ENCODE measurements around the gene MTHFD2.

Gene MTHFD2

DNA sequence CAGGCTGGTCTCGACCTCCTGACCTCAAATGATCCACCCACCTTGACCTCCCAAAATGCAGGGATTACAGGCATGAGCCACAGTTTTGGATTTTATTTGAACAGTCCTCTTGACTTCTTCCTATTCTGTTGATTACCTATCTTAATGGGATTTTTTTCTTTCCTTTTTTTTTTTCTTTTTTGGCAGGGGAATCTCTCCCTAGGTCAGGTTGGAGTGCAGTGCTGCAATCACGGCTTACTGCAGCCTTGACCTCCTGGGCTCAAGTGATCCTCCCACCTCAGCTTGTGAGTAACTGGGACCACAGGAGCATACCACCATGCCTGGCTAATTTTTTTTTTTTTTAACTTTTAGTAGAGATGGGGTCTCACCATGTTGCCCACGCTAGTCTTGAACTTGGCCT is 2.8 kb downstream of the MTHFD2 start:
- no peak overlapping the region for H2AK5ac ChIP-seq (ENCODE audit: low read depth, low read length)
- H3K9ac ChIP-seq (ENCODE audit: low read depth, low read length, poor library complexity) = no peak overlapping the region
- peaks cover 2 to 3% of the 10 kb centered on the region in 2 donors for H3K4me1 ChIP-seq (ENCODE audit: control insufficient read depth in 2 of 2, insufficient read depth in 1 of 2, low read depth in 1 of 2, low read length in 2 of 2)
- H3K36me3 ChIP-seq (replicated peaks in 1 of 2; ENCODE audit: control insufficient read depth in 2 of 2, insufficient read depth in 2 of 2, low read length in 2 of 2) = peaks cover 1 to 51% of the 10 kb centered on the region in 2 donors
- H3K4ac ChIP-seq (ENCODE audit: low read length) = no peak overlapping the region
- H3K23ac ChIP-seq (ENCODE audit: low read depth, low read length, poor library complexity) = no peak overlapping the region
- no peak overlapping the region for H2BK120ac ChIP-seq (ENCODE audit: low read depth, low read length)
- no peak overlapping the region for H2AFZ ChIP-seq (ENCODE audit: low read length)
- no peak overlapping the region for H2BK12ac ChIP-seq (ENCODE audit: low read length)
- DNase-seq (ENCODE audit: low spot score) = no peak
- H3K9me3 ChIP-seq (replicated peaks in 1 of 2; ENCODE audit: control insufficient read depth in 2 of 2, insufficient read depth in 1 of 2, low read depth in 1 of 2, low read length in 2 of 2) = no peaks in the 10 kb centered on the region
- H4K8ac ChIP-seq (ENCODE audit: low read depth, low read length) = no peak overlapping the region
- H3K4me3 ChIP-seq (ENCODE audit: low read length in 2 of 2) = no peak overlapping the region
- no peak overlapping the region for H3K27ac ChIP-seq (replicated peaks; ENCODE audit: low read length)
- no peak overlapping the region for H4K91ac ChIP-seq (ENCODE audit: low read depth, low read length, poor library complexity)
- H3K79me1 ChIP-seq (ENCODE audit: low read depth, low read length) = no peaks in the 10 kb centered on the region
- no peaks in the 10 kb centered on the region for H3K27me3 ChIP-seq (ENCODE audit: control insufficient read depth in 3 of 3, insufficient read depth in 3 of 3, low read depth in 1 of 3, low read length in 3 of 3)
- no peak overlapping the region for H2BK15ac ChIP-seq (ENCODE audit: low read length)
- H3K14ac ChIP-seq (ENCODE audit: low read length) = no peak overlapping the region
- WGBS, 2 donors (ENCODE audit: extremely low coverage in 2 of 2, insufficient read length in 2 of 2, insufficient replicate concordance in 1 of 2) = no CpG with 5 or more reads among the region's 3 CpGs
- no peak overlapping the region for H3K18ac ChIP-seq (ENCODE audit: low read length)
- no peak overlapping the region for H3K4me2 ChIP-seq (ENCODE audit: insufficient read depth, low read length, poor library complexity, severe bottlenecking)
- H2BK5ac ChIP-seq (ENCODE audit: low read length) = no peak overlapping the region

DNA sequence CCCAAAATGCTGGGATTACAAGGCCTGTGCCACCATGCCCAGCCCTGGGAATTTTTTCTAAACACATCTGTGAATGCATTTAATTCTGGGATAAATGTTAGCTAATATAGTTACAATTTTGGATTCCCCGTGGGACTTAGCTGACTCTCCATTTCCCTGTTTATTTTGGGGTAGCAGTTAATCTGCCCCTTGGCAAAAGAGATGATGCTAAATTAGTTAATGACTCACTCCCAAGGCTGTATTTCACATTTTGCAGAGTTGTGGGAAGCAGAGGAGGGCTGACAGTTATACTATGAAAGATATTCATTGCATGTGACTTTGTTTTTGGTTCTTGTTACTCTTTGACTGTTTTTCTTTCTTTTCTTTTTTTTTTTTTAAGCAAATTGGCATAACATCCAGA is 3.2 kb downstream of the MTHFD2 start:
- Histone ChIP-seq H2BK5ac (ENCODE audit: low read length) (no peak overlapping the region), H3K9ac (ENCODE audit: low read depth, low read length, poor library complexity) (no peak overlapping the region), H3K79me1 (ENCODE audit: low read depth, low read length) (no peaks in the 10 kb centered on the region), H3K4me2 (ENCODE audit: insufficient read depth, low read length, poor library complexity, severe bottlenecking) (no peak overlapping the region), H3K4me1 (ENCODE audit: control insufficient read depth in 2 of 2, insufficient read depth in 1 of 2, low read depth in 1 of 2, low read length in 2 of 2) (peaks cover 2 to 5% of the 10 kb centered on the region in 2 donors), H3K4ac (ENCODE audit: low read length) (no peak overlapping the region), H2BK120ac (ENCODE audit: low read depth, low read length) (no peak overlapping the region), H4K8ac (ENCODE audit: low read depth, low read length) (no peak overlapping the region), H3K18ac (ENCODE audit: low read length) (no peak overlapping the region), H3K27ac (replicated peaks; ENCODE audit: low read length) (no peak overlapping the region), H3K36me3 (replicated peaks in 1 of 2; ENCODE audit: control insufficient read depth in 2 of 2, insufficient read depth in 2 of 2, low read length in 2 of 2) (peaks cover 1 to 55% of the 10 kb centered on the region in 2 donors), H3K9me3 (replicated peaks in 1 of 2; ENCODE audit: control insufficient read depth in 2 of 2, insufficient read depth in 1 of 2, low read depth in 1 of 2, low read length in 2 of 2) (no peaks in the 10 kb centered on the region), H3K23ac (ENCODE audit: low read depth, low read length, poor library complexity) (no peak overlapping the region), H2BK12ac (ENCODE audit: low read length) (no peak overlapping the region), H2BK15ac (ENCODE audit: low read length) (no peak overlapping the region), H3K27me3 (ENCODE audit: control insufficient read depth in 3 of 3, insufficient read depth in 3 of 3, low read depth in 1 of 3, low read length in 3 of 3) (no peaks in the 10 kb centered on the region), H2AFZ (ENCODE audit: low read length) (no peak overlapping the region), H2AK5ac (ENCODE audit: low read depth, low read length) (no peak overlapping the region), H4K91ac (ENCODE audit: low read depth, low read length, poor library complexity) (no peak overlapping the region), H3K4me3 (ENCODE audit: low read length in 2 of 2) (no peak overlapping the region), H3K14ac (ENCODE audit: low read length) (no peak overlapping the region)
- DNase-seq (ENCODE audit: low spot score) = no peak
- no CpG with 5 or more reads among the region's 1 CpG for WGBS, 2 donors (ENCODE audit: extremely low coverage in 2 of 2, insufficient read length in 2 of 2, insufficient replicate concordance in 1 of 2)

DNA sequence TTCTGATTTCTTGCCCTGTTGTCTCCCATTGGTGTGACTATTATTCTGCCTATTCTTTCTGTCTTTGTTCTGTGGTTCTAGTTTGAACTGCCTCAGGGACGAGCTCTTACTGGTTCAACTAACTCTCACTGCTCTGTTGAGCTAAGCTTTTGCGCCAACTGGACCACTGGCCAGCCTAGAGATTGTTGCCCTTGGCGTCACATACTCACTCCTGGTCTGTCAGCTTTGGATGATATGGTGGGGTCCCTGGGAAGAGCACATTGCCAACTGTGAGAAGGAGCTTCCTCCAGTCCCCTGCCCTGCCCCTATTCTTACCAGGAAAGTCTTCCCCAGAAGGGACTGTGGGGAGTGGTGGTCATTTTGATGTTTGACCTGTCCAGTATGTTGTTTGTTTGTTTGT is 6.0 kb downstream of the MTHFD2 start:
- Histone ChIP-seq H2AK5ac (ENCODE audit: low read depth, low read length) (no peak overlapping the region), H3K79me1 (ENCODE audit: low read depth, low read length) (peaks cover 1% of the 10 kb centered on the region), H3K4ac (ENCODE audit: low read length) (no peak overlapping the region), H3K4me2 (ENCODE audit: insufficient read depth, low read length, poor library complexity, severe bottlenecking) (no peak overlapping the region), H4K91ac (ENCODE audit: low read depth, low read length, poor library complexity) (no peak overlapping the region), H3K9ac (ENCODE audit: low read depth, low read length, poor library complexity) (no peak overlapping the region), H2AFZ (ENCODE audit: low read length) (no peak overlapping the region), H4K8ac (ENCODE audit: low read depth, low read length) (no peak overlapping the region), H3K14ac (ENCODE audit: low read length) (no peak overlapping the region), H3K27me3 (ENCODE audit: control insufficient read depth in 3 of 3, insufficient read depth in 3 of 3, low read depth in 1 of 3, low read length in 3 of 3) (no peaks in the 10 kb centered on the region), H3K4me1 (ENCODE audit: control insufficient read depth in 2 of 2, insufficient read depth in 1 of 2, low read depth in 1 of 2, low read length in 2 of 2) (peaks cover 2 to 3% of the 10 kb centered on the region in 2 donors), H3K9me3 (replicated peaks in 1 of 2; ENCODE audit: control insufficient read depth in 2 of 2, insufficient read depth in 1 of 2, low read depth in 1 of 2, low read length in 2 of 2) (no peaks in the 10 kb centered on the region), H2BK120ac (ENCODE audit: low read depth, low read length) (no peak overlapping the region), H3K27ac (replicated peaks; ENCODE audit: low read length) (no peak overlapping the region), H3K4me3 (ENCODE audit: low read length in 2 of 2) (no peak overlapping the region), H2BK12ac (ENCODE audit: low read length) (no peak overlapping the region), H3K36me3 (replicated peaks in 1 of 2; ENCODE audit: control insufficient read depth in 2 of 2, insufficient read depth in 2 of 2, low read length in 2 of 2) (peaks cover 6 to 82% of the 10 kb centered on the region in 2 donors), H2BK5ac (ENCODE audit: low read length) (no peak overlapping the region), H2BK15ac (ENCODE audit: low read length) (no peak overlapping the region), H3K18ac (ENCODE audit: low read length) (no peak overlapping the region), H3K23ac (ENCODE audit: low read depth, low read length, poor library complexity) (no peak overlapping the region)
- DNase-seq (ENCODE audit: low spot score) = no peak
- WGBS, 2 donors (ENCODE audit: extremely low coverage in 2 of 2, insufficient read length in 2 of 2, insufficient replicate concordance in 1 of 2) = no CpG with 5 or more reads among the region's 3 CpGs

DNA sequence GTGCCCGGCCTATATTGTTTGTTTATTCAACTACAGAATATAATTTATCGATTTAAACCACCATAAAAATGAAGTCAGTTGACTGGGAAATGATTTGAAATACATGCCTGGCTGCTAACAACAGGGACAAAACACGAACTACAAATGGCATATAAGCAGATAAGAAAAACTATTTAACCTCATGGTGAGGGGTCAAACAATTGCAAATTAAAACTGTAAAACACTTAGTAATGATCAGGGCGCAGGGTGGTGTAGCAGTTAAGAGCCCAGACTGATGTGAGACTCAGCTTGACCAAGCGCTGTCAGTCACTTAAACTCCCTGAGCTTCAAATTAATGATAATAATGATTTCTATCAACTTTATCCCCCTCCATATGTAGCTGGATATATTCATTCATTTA is 6.7 kb downstream of the MTHFD2 start:
- Histone ChIP-seq H3K14ac (ENCODE audit: low read length) (no peak overlapping the region), H3K18ac (ENCODE audit: low read length) (no peak overlapping the region), H3K27ac (replicated peaks; ENCODE audit: low read length) (no peak overlapping the region), H3K4me2 (ENCODE audit: insufficient read depth, low read length, poor library complexity, severe bottlenecking) (no peak overlapping the region), H2BK12ac (ENCODE audit: low read length) (no peak overlapping the region), H3K4me1 (ENCODE audit: control insufficient read depth in 2 of 2, insufficient read depth in 1 of 2, low read depth in 1 of 2, low read length in 2 of 2) (peaks cover 0 to 2% of the 10 kb centered on the region in 2 donors), H3K4me3 (ENCODE audit: low read length in 2 of 2) (no peak overlapping the region), H3K27me3 (ENCODE audit: control insufficient read depth in 3 of 3, insufficient read depth in 3 of 3, low read depth in 1 of 3, low read length in 3 of 3) (no peaks in the 10 kb centered on the region), H3K4ac (ENCODE audit: low read length) (no peak overlapping the region), H4K8ac (ENCODE audit: low read depth, low read length) (no peak overlapping the region), H2AFZ (ENCODE audit: low read length) (no peak overlapping the region), H2BK120ac (ENCODE audit: low read depth, low read length) (no peak overlapping the region), H3K36me3 (replicated peaks in 1 of 2; ENCODE audit: control insufficient read depth in 2 of 2, insufficient read depth in 2 of 2, low read length in 2 of 2) (peaks cover 7 to 89% of the 10 kb centered on the region in 2 donors), H2AK5ac (ENCODE audit: low read depth, low read length) (no peak overlapping the region), H2BK5ac (ENCODE audit: low read length) (no peak overlapping the region), H3K9me3 (replicated peaks in 1 of 2; ENCODE audit: control insufficient read depth in 2 of 2, insufficient read depth in 1 of 2, low read depth in 1 of 2, low read length in 2 of 2) (no peaks in the 10 kb centered on the region), H3K23ac (ENCODE audit: low read depth, low read length, poor library complexity) (no peak overlapping the region), H3K79me1 (ENCODE audit: low read depth, low read length) (peaks cover 1% of the 10 kb centered on the region), H2BK15ac (ENCODE audit: low read length) (no peak overlapping the region), H4K91ac (ENCODE audit: low read depth, low read length, poor library complexity) (no peak overlapping the region), H3K9ac (ENCODE audit: low read depth, low read length, poor library complexity) (no peak overlapping the region)
- DNase-seq (ENCODE audit: low spot score) = no peak
- WGBS, 2 donors (ENCODE audit: extremely low coverage in 2 of 2, insufficient read length in 2 of 2, insufficient replicate concordance in 1 of 2) = no CpG with 5 or more reads among the region's 5 CpGs
